ENCODE results near the gene NHLRC4.

Gene NHLRC4

GRCh38 chr16:554640-555365 is 12.0 kb upstream of the NHLRC4 start:
- no peak for DNase-seq

- DNase-seq: no peak
Measured at GRCh38 chr16:555528-556473, 11.0 kb upstream of the NHLRC4 start.

GRCh38 chr16:556474-557173 is 10.2 kb upstream of the NHLRC4 start:
- DNase-seq: no peak

GRCh38 chr16:557463-558297 is 9.1 kb upstream of the NHLRC4 start:
- DNase-seq: no peak

- DNase-seq: no peak
Measured at GRCh38 chr16:558298-559020, 8.3 kb upstream of the NHLRC4 start.

- no peak for DNase-seq
Measured at GRCh38 chr16:559021-559380, 7.8 kb upstream of the NHLRC4 start.

GRCh38 chr16:559411-560203 is 7.2 kb upstream of the NHLRC4 start:
- no peak for DNase-seq

- DNase-seq: no peak
Measured at GRCh38 chr16:560204-560700, 6.6 kb upstream of the NHLRC4 start, which contains the start of gene PRR35. Gene PRR35 (plus strand): TSS chr16:560394. CDS start chr16:563295, 2,901 bp downstream.

- DNase-seq: no peak
Measured at GRCh38 chr16:560701-561412, 5.9 kb upstream of the NHLRC4 start.

GRCh38 chr16:561413-561794 is 5.4 kb upstream of the NHLRC4 start:
- no peak for DNase-seq

- no peak for DNase-seq
Measured at GRCh38 chr16:561957-562938, 4.6 kb upstream of the NHLRC4 start.

- DNase-seq: no peak
Measured at GRCh38 chr16:563072-563644, 3.6 kb upstream of the NHLRC4 start.

GRCh38 chr16:564690-565418 is 2.0 kb upstream of the NHLRC4 start:
- no peak for DNase-seq

GRCh38 chr16:565419-566330 is 1.1 kb upstream of the NHLRC4 start:
- no peak for DNase-seq

- no peak for DNase-seq
Measured at GRCh38 chr16:567373-568256, 810 bp downstream of the NHLRC4 start.
